GM18511 (cell line): ENCODE data around the gene MBOAT2.

Experiments
- ATAC-seq: cut with Tn5 transposase; IDR thresholded peaks from one replicate; pipeline ENCODE4 v1.9.1; 2021; ENCODE audit warnings: mild to moderate bottlenecking, moderate library complexity; ENCODE audit not compliant: unreplicated experiment

The MBOAT2 gene

GRCh38 chr2:8833853-8834252 is 169.6 kb downstream of the MBOAT2 start:
- no peak for ATAC-seq

- ATAC-seq: no peak
Observed at GRCh38 chr2:8831516-8831915, 172.0 kb downstream of the MBOAT2 start.

GRCh38 chr2:8827729-8828128 is 175.8 kb downstream of the MBOAT2 start:
- no peak for ATAC-seq

- ATAC-seq: no peak
Observed at GRCh38 chr2:8822218-8822617, 181.3 kb downstream of the MBOAT2 start.

- no peak for ATAC-seq
Observed at GRCh38 chr2:8821276-8822217, 181.9 kb downstream of the MBOAT2 start.

- ATAC-seq: no peak
Observed at GRCh38 chr2:8819948-8820347, 183.5 kb downstream of the MBOAT2 start.

GRCh38 chr2:8819194-8819593 is 184.3 kb downstream of the MBOAT2 start:
- ATAC-seq: no peak

- ATAC-seq: no peak
Observed at GRCh38 chr2:8817221-8817620, 186.3 kb downstream of the MBOAT2 start.

- no peak for ATAC-seq
Observed at GRCh38 chr2:8806885-8807704, 196.4 kb downstream of the MBOAT2 start.

GRCh38 chr2:8805278-8806210 is 197.9 kb downstream of the MBOAT2 start:
- no peak for ATAC-seq

GRCh38 chr2:8803658-8804379 is 199.7 kb downstream of the MBOAT2 start:
- peak; percentile 100 for ATAC-seq

GRCh38 chr2:8802741-8803140 is 200.7 kb downstream of the MBOAT2 start:
- ATAC-seq: no peak
